Activated effector memory CD4-positive, alpha-beta T cell treated with anti-CD3 and anti-CD28 coated beads, Interleukin-2, amount 50 U/mL, for 16 hours (primary cell): ENCODE measurements around the gene SERPINE3.

Experiments
- DNase-seq: peaks from one replicate; pipeline ENCODE4 v3.0.0-alpha.2; 2020

SERPINE3 gene

GRCh38 chr13:51329606-51330005 lies 9.9 kb upstream of the SERPINE3 start:
- no peak for DNase-seq

DNA sequence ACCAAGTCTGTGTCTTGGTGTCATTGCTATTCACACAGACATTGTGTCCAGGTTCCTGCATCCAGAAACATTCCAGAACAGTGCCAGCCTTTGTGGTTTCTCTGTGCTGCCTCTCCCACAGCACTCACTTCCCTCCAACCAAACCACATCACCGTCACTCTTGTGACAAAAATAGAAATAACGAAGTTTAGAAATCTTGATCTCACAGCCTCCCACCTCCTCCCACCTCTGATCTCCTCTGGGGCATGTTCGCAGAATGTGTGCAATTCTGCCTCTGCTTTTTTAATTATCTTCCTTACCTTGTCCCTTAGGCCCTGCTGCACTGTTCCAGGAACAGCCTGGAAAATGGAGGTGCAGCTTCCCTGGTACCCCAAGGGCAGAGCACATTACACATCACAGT lies 8.7 kb upstream of the SERPINE3 start:
- no peak for DNase-seq

GRCh38 chr13:51331354-51331861 lies 8.1 kb upstream of the SERPINE3 start:
- DNase-seq, result no peak

- no peak for DNase-seq
Measured at GRCh38 chr13:51332566-51333361, 6.7 kb upstream of the SERPINE3 start.

DNA sequence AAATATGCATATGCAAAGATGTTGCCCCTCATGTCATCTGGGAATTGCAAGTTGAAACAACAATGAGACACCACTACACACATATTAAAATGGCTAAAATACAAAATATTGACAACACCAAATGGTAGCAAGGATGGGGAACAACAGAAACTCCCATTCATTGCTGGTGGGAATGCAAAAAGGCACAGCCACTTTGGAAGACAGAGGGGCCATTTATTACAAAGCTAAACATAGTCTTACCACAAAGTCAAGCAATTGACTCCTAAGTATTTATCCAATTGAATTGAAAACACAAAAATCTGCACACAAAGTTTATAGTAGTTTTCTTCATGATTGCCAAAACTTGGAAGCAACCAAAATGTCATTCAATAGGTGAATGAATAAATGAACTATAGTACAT lies 6.1 kb upstream of the SERPINE3 start:
- DNase-seq, result no peak

GRCh38 chr13:51333826-51334225 lies 5.7 kb upstream of the SERPINE3 start:
- no peak for DNase-seq

- no peak for DNase-seq
Measured at GRCh38 chr13:51336746-51337145, 2.7 kb upstream of the SERPINE3 start.

GRCh38 chr13:51339952-51340732 lies 651 bp downstream of the SERPINE3 start:
- DNase-seq, result no peak

DNA sequence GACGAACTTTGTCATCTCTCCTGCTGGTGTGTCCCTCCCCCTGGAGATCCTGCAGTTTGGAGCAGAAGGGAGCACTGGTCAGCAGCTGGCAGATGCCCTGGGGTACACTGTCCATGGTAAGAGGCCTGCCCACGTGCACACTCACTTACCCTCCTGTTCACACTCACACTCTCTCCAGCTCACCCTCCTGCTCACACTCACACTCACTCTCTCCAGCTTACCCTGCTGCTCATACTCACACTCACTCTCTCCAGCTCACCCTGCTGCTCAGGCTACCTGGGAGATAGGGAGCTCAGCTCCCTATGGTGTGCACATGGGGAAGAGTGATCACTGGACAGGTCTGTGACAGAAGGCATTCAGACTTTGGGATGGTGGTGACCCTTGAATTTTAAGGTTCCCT lies 1.7 kb downstream of the SERPINE3 start:
- no peak for DNase-seq

- DNase-seq, result no peak
Measured at GRCh38 chr13:51341791-51342190, 2.3 kb downstream of the SERPINE3 start.

DNA sequence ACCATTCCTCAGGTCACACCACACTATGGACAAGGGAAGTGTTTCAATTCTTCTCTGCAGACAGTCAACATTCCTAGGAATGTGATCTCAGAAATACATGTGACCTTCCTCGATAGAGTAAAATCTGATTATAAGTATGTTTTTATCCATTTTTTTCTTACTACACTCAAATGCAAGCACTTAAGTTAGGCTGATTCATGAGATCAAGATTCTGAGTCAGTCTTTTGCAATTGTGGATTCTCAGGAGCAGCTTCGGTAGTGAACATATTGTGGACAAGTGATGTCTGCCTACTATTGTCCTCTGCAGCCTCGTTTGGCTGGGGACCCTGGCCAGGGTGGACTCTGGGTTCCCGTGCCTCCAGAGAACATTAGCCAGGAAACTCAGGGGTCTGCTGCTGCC lies 3.2 kb downstream of the SERPINE3 start:
- DNase-seq, result no peak

GRCh38 chr13:51343475-51343874 lies 4.0 kb downstream of the SERPINE3 start:
- no peak for DNase-seq

- no peak for DNase-seq
Measured at GRCh38 chr13:51346397-51346796, 6.9 kb downstream of the SERPINE3 start.

- DNase-seq, result no peak
Measured at GRCh38 chr13:51347099-51347498, 7.6 kb downstream of the SERPINE3 start.

DNA sequence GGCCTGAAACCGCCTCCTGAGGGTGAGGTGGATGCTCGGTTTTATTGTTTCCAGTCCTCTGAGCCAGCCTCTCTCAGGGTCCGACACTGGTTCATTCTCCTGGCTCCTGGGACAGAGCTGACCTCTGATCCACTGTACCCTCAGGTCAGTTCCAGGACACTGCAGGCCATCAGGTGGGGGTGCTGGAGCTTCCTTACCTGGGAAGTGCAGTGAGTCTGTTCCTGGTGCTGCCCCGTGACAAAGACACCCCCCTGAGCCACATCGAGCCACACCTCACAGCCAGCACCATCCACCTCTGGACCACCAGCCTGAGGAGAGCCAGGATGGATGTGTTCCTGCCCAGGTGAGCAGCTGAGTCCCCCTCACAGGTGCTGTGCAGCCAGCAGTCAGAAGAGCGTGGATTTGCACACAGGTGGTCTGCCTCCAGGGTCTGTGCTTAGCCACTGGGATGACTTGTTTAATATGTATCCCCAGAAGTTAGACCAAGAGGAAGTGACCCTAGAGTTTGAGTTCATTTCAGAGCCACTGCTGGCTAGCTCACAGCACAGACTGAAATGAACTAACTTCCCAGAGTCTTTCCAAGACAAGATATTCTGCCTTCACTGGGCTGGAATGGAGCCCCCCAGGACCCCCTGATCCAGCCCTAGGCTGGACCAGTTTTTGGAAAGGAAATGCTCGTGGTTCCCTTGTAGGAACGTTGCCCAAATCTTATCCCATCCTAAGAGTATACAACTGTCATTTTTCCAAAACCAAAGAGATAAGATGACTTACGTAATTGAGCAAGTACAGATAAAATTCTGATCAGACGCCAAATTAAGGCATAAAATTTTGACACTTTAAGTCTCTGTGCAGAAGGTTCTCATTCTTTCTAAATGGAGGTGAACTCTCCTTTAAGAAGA lies 8.8 kb downstream of the SERPINE3 start:
- DNase-seq, result no peak

GRCh38 chr13:51349016-51349415 lies 9.5 kb downstream of the SERPINE3 start:
- no peak for DNase-seq

GRCh38 chr13:51355217-51355616 lies 15.7 kb downstream of the SERPINE3 start:
- no peak for DNase-seq

- DNase-seq, result no peak
Measured at GRCh38 chr13:51357928-51358595, 18.6 kb downstream of the SERPINE3 start.

DNA sequence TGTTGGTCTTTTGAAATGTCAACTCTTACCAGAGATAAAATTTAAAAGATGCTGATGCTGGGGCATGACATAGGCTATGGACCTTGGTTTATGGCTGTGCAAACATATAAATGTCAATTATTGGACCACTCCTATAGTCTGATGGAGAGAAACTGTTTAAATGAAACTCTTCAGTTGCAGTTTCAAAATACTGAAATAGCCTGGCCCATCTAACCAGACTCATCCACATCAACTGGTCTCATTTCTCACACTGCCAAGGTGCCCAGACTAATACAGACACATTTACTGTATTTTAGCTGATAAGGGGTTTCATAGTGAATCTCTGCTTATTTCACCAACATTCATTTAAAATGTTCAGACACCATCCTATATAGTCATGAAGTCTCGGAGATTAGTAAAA lies 19.9 kb downstream of the SERPINE3 start:
- no peak for DNase-seq

- no peak for DNase-seq
Measured at GRCh38 chr13:51360489-51360888, 21.0 kb downstream of the SERPINE3 start.

DNA sequence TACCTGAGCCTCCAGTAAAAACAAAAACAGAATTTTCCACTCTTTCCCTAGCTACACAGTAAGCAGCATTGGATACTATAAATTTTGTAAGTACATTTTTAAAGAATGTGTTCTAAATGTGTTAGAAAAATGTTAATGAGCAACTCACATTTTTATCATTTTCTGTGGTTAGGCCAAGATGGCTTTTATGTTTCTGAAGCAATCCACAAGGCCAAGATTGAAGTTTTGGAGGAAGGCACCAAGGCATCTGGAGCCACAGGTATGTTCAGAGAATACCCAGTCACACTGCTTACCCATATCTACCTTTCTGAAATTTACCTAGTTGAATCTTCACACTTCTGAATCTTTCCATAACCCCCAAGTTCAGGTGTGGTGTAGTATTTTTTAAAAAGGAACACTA lies 21.6 kb downstream of the SERPINE3 start:
- DNase-seq, result no peak

GRCh38 chr13:51363625-51364024 lies 24.1 kb downstream of the SERPINE3 start:
- no peak for DNase-seq
